C4-2B (cell line): ENCODE results near the gene CALHM3.

ENCODE experiments used
- CTCF ChIP-seq: fragments of 450-650 bp; conservative IDR thresholded peaks from 2 replicates; pipeline ENCODE4 v1.5.1; 2017; ENCODE audit warnings: mild to moderate bottlenecking
- ZFX ChIP-seq: fragments of 450-650 bp; IDR thresholded peaks from 2 replicates; pipeline ENCODE4 v1.6.1; 2017

- TF ChIP-seq CTCF (no peak), ZFX (no peak)
Observed at GRCh38 chr10:103459615-103460014, 19.4 kb downstream of the CALHM3 start.
